Measurements from ENCODE around the gene RALGAPA2.

The RALGAPA2 gene

DNA sequence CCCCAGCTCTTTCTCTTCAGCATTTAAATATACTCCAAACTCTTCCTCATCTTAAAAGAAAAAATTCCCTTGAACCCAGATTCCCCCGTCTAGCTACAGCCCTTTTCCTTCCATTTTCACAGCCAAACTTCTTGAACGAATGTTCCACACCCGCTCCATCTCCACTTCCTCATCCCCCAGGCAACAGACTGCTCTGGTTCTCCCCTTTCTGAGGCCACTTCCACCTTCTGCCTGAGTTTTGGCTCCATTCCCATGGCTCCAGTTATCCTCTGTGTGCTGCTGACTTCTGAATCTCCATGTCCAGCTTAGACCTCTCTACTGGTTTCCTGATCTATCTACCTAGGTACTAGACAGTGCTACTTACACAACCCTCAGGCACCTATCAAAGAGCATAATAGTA is 106.4 kb downstream of the RALGAPA2 start:
- H3K36me3 Mint-ChIP-seq, result peaks cover 8% of the 10 kb centered on the region
- no peak overlapping the region for H3K4me3 Mint-ChIP-seq
- H3K27ac Mint-ChIP-seq, result peak overlapping the region; percentile 41

DNA sequence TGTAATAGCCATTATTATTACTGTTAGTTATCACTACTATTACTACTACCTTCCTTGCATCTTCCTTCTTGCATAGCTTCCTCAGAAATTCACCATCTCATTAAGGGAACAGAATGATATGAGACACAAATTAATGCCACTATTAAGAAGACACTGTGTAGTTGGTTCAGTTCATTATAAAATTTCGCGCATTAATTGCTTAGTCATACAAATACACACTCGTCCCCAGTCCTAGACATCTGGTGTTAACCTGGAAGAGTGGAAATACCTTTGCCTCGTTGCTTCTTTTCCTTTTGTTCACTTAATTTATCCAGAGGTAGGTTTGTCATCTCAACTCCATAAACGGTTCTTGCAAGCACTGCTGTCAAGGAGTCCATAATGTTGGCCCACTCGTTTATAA is 107.5 kb downstream of the RALGAPA2 start:
- H3K4me1 Mint-ChIP-seq, result peaks cover 31% of the 10 kb centered on the region
- DNase-seq (ENCODE audit: low spot score in 2 of 2) (no peak), ATAC-seq (no peak)
- no peaks in the 10 kb centered on the region for H3K9me3 Mint-ChIP-seq
- H3K27ac Mint-ChIP-seq, result no peak overlapping the region
- peaks cover 16% of the 10 kb centered on the region for H3K36me3 Mint-ChIP-seq
- no peak overlapping the region for H3K4me3 Mint-ChIP-seq

More for the DNA sequence above, 106.4 kb downstream of the RALGAPA2 start:
- ATAC-seq, result no peak
- Mint-ChIP-seq H3K9me3 (no peaks in the 10 kb centered on the region), H3K4me1 (peaks cover 31% of the 10 kb centered on the region)
- no peak for DNase-seq (ENCODE audit: low spot score in 2 of 2)

- no peaks in the 10 kb centered on the region for H3K9me3 Mint-ChIP-seq
- H3K27ac Mint-ChIP-seq, result peak overlapping the region; percentile 7
- DNase-seq (ENCODE audit: low spot score in 2 of 2) (no peak), ATAC-seq (no peak)
- no peak overlapping the region for H3K4me3 Mint-ChIP-seq
- H3K4me1 Mint-ChIP-seq, result peaks cover 31% of the 10 kb centered on the region
- H3K36me3 Mint-ChIP-seq, result peaks cover 18% of the 10 kb centered on the region
These were observed 108.1 kb downstream of the RALGAPA2 start for GRCh38 chr20:20604357-20604756.

- Mint-ChIP-seq H3K36me3 (peaks cover 18% of the 10 kb centered on the region), H3K27ac (peak overlapping the region; percentile 7), H3K4me1 (peaks cover 31% of the 10 kb centered on the region), H3K4me3 (no peak overlapping the region), H3K9me3 (no peaks in the 10 kb centered on the region)
- DNase-seq (ENCODE audit: low spot score in 2 of 2) (peak; percentile 16 to 68), ATAC-seq (peak; percentile 98)
These were observed 109.0 kb downstream of the RALGAPA2 start for GRCh38 chr20:20603339-20603990.

DNA sequence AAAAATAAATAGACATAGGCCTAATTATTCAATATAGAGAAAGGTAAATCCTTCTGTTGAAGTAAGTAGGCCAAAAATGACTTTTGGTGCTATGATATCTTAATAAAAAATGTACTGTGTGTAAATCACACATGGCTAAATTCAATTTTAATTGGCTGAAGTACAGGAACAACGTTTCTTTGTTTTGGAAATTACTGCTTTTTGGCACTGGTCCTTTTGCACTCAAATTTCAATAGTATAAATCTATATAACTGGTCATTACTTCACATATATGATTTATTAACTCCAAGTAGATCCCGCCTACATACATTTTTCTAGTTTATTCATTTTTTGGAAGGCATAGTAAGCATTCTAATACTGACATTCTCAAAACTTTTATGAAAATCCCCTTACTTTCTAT is 114.5 kb downstream of the RALGAPA2 start:
- DNase-seq (ENCODE audit: low spot score in 2 of 2), result no peak
- ATAC-seq, result no peak
- Mint-ChIP-seq H3K4me1 (peaks cover 3% of the 10 kb centered on the region), H3K36me3 (peaks cover 18% of the 10 kb centered on the region), H3K4me3 (no peak overlapping the region), H3K9me3 (no peaks in the 10 kb centered on the region), H3K27ac (peak overlapping the region; percentile 6)

DNA sequence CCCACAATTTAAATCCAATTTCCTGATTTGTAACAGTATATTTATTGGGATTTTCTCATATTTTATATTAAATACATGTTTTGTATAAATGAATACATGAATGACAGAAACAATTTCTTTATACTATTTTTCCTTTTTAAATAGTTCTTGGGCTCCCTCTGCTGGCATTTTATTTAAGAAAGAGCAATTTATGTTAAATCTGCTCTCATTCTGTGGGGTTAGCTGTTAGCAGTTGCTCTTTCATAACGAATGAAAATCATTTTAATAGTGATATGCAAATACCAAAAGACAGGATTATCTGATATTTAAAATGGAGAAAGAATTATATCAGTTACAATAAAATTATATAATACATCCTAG is 118.3 kb downstream of the RALGAPA2 start:
- H3K36me3 Mint-ChIP-seq, result peaks cover 19% of the 10 kb centered on the region
- H3K9me3 Mint-ChIP-seq, result no peaks in the 10 kb centered on the region
- H3K4me3 Mint-ChIP-seq, result no peak overlapping the region
- no peaks in the 10 kb centered on the region for H3K4me1 Mint-ChIP-seq
- no peak for DNase-seq (ENCODE audit: low spot score in 2 of 2)
- H3K27ac Mint-ChIP-seq, result no peak overlapping the region
- ATAC-seq, result no peak

DNA sequence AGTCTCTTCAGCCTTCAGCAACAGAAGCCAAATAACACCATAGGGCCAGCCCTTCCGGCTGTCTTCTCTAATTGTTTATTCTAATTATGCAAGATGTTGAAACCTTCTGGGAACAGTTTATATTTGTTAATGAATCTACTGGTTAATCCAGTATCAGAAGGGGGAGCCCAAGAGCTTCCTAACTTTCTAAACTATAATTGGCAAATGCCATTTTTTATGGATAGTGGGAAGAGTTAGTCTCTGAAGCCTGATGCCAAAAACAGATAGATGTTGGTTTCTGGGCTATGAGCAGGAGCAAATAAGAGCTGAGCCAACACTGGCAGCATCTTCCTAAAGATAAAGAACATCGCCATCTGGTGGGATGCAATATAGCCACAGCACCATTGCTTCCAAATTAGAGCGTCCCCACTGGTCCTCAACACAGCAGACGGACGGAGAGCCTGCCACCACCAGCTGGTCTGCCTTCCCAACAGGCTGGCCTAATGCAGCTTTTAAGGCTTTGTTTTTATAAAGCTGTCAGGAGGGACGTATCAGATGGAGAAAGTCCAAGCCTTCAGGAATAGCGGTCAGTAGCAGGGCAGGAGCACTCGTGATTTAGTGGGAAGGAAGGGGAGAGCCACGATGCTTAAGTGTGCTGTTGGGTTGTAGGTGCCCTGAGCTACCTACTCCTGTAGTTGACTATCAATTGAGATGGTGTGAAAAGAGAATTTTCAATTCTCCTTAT is 118.8 kb downstream of the RALGAPA2 start:
- Mint-ChIP-seq H3K9me3 (no peaks in the 10 kb centered on the region), H3K4me3 (no peak overlapping the region), H3K27ac (peak overlapping the region; percentile 15), H3K36me3 (peaks cover 24% of the 10 kb centered on the region), H3K4me1 (no peaks in the 10 kb centered on the region)
- no peak for DNase-seq (ENCODE audit: low spot score in 2 of 2)
- no peak for ATAC-seq

DNA sequence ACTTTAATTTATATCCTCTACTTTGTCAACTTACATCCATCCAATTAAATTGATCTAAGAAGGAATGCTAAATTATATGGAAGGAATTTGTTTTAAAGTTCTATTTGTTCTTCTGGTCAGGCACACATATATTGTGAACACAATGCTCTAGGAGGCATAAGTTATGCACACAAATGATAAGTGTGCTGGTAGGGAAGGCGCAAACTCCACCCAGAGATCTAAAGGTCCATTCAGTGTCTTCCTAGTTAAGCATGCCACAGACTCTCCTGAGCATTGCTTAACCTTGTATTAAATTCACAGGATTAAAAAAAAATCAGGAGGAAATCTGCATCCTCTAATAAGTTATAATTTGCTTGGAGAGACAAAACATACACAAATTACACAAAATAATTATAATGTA is 127.3 kb downstream of the RALGAPA2 start:
- Mint-ChIP-seq H3K36me3 (peaks cover 89% of the 10 kb centered on the region), H3K4me3 (no peak overlapping the region), H3K4me1 (no peaks in the 10 kb centered on the region), H3K9me3 (no peaks in the 10 kb centered on the region), H3K27ac (peak overlapping the region; percentile 41)
- no peak for ATAC-seq
- no peak for DNase-seq (ENCODE audit: low spot score in 2 of 2)

DNA sequence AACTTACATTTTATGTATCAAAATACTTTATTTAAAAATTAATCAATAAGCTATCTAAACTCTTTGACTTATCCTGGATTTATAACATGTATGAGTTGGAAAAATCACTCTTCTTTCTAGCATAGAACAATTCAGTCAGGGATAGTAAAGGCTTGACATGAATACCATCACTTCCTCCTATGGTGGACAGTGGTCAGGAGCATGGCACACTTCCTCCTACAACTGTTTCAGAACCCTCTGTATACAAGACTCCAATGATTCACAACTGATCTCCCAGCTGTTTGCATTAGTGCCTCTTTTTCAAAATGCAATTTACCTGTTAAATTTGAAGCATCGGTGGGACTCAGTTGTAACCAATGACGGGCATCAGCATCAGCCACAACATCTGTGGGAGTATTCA is 129.7 kb downstream of the RALGAPA2 start:
- no peak for ATAC-seq
- Mint-ChIP-seq H3K36me3 (peaks cover 69% of the 10 kb centered on the region), H3K4me3 (no peak overlapping the region), H3K4me1 (no peaks in the 10 kb centered on the region), H3K9me3 (no peaks in the 10 kb centered on the region), H3K27ac (no peak overlapping the region)
- DNase-seq (ENCODE audit: low spot score in 2 of 2), result no peak

- DNase-seq (ENCODE audit: low spot score in 2 of 2), result no peak
- H3K9me3 Mint-ChIP-seq, result no peaks in the 10 kb centered on the region
- no peak for ATAC-seq
- no peak overlapping the region for H3K4me3 Mint-ChIP-seq
- peaks cover 56% of the 10 kb centered on the region for H3K36me3 Mint-ChIP-seq
- H3K27ac Mint-ChIP-seq, result peak overlapping the region; percentile 5
- H3K4me1 Mint-ChIP-seq, result no peaks in the 10 kb centered on the region
These were observed 132.3 kb downstream of the RALGAPA2 start for GRCh38 chr20:20580139-20580538.

GRCh38 chr20:20578838-20579237 is 133.6 kb downstream of the RALGAPA2 start:
- ATAC-seq (no peak), DNase-seq (ENCODE audit: low spot score in 2 of 2) (no peak)
- peaks cover 47% of the 10 kb centered on the region for H3K36me3 Mint-ChIP-seq
- H3K27ac Mint-ChIP-seq, result no peak overlapping the region
- no peak overlapping the region for H3K4me3 Mint-ChIP-seq
- H3K4me1 Mint-ChIP-seq, result no peaks in the 10 kb centered on the region
- no peaks in the 10 kb centered on the region for H3K9me3 Mint-ChIP-seq

GRCh38 chr20:20573797-20574196 is 138.6 kb downstream of the RALGAPA2 start:
- no peak overlapping the region for H3K27ac Mint-ChIP-seq
- no peak overlapping the region for H3K4me3 Mint-ChIP-seq
- peaks cover 35% of the 10 kb centered on the region for H3K36me3 Mint-ChIP-seq
- ATAC-seq, result no peak
- DNase-seq (ENCODE audit: low spot score in 2 of 2), result no peak
- H3K4me1 Mint-ChIP-seq, result no peaks in the 10 kb centered on the region
- no peaks in the 10 kb centered on the region for H3K9me3 Mint-ChIP-seq

DNA sequence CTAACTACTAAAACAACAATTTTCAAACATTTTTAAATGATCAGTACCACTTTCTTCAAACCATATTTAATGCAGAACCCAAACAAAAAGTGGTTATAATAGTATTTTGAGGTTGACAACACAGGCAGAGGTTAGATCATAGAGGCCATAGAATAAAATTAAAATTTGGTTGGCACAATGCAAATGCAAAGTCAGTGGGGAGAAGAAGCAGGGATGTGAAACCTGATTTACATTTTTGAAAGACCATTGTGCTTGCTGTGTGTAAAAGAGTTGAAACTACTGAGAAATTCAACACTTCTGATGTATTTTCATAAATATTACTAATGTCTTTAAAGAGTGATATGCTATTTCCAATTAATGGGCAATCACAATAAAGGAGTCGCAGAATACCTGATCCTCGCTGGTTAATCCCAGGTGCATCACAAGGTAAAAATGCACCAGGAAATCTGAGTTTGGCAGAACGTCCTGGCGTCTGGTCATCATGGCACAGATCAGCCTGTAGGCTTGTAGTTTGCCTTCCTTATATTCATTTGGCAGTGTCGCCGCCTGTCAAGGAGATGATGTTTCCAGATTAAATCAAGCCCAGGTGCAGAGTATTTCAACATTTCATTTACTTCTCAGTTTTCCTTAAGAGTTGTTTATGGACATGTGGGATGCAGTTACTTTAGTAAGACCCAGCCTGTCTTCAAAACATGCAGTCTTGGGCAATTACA is 141.2 kb downstream of the RALGAPA2 start:
- ATAC-seq (no peak), DNase-seq (ENCODE audit: low spot score in 2 of 2) (no peak)
- peaks cover 37% of the 10 kb centered on the region for H3K36me3 Mint-ChIP-seq
- H3K4me1 Mint-ChIP-seq, result no peaks in the 10 kb centered on the region
- H3K4me3 Mint-ChIP-seq, result no peak overlapping the region
- no peaks in the 10 kb centered on the region for H3K9me3 Mint-ChIP-seq
- no peak overlapping the region for H3K27ac Mint-ChIP-seq

- DNase-seq (ENCODE audit: low spot score in 2 of 2), result no peak
- ATAC-seq, result no peak
- Mint-ChIP-seq H3K9me3 (no peaks in the 10 kb centered on the region), H3K27ac (no peak overlapping the region), H3K36me3 (peaks cover 28% of the 10 kb centered on the region), H3K4me1 (no peaks in the 10 kb centered on the region), H3K4me3 (no peak overlapping the region)
These were observed 143.7 kb downstream of the RALGAPA2 start for GRCh38 chr20:20568604-20569205.

DNA sequence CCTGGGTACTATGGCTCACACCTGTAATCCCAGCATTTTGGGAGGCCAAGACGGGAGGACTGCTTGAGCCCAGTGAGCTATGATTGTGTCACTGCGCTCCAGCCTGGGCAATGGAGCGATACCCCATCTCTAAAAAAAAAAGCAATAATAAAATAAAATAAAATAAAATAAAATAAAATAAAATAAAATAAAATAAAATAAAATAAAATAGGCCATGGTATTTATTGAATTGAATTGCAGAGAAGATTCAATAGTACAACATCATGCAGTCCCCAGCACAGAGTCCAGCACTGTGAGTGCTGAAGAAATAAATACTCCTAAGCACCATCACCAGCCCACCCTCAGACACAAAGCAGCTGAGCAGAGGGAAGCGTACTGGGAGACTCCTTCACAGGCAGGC is 144.7 kb downstream of the RALGAPA2 start:
- H3K4me1 Mint-ChIP-seq, result no peaks in the 10 kb centered on the region
- no peaks in the 10 kb centered on the region for H3K9me3 Mint-ChIP-seq
- no peak for ATAC-seq
- peaks cover 22% of the 10 kb centered on the region for H3K36me3 Mint-ChIP-seq
- peak overlapping the region; percentile 6 for H3K27ac Mint-ChIP-seq
- DNase-seq (ENCODE audit: low spot score in 2 of 2), result no peak
- no peak overlapping the region for H3K4me3 Mint-ChIP-seq

Measured in stimulated activated effector memory CD8-positive, alpha-beta T cell treated with anti-CD3 and anti-CD28 coated beads, Interleukin-12 subunit alpha, Interleukin-12 subunit beta, amount 100 ng/mL, for 72 hours (primary cell).